PC-3 (cell line): ENCODE results near the gene KRTAP9-7. TPM values are rescaled to one million over a fixed set of nuclear protein-coding genes. Genes with fewer than 3 reads are reported as not detected.

ENCODE experiments used
- ATAC-seq: fragments of 200-7000 bp; cut with Tn5 transposase; 2 replicates; pipeline ENCODE4 v1.9.1; 2020; ENCODE audit warnings: mild to moderate bottlenecking, moderate library complexity
- BruUV-seq: library from RNA; stranded (reverse); fragments of 400-500 nt; replicated peaks from 2 replicates; lab custom pipeline; 2021; lab: Mats Ljungman, UMichigan
- CTCF ChIA-PET: fragments of 300-600 bp; sonication (Branson Sonifier 250); formaldehyde crosslinking; loops from one replicate; lab custom pipeline; 2022; ENCODE audit warnings: antibody characterized with exemption; lab: Charles Lee
- POLR2A ChIA-PET: fragments of 300-600 bp; sonication (Branson Sonifier 250); formaldehyde crosslinking; loops from one replicate; lab custom pipeline; 2022; ENCODE audit warnings: antibody characterized with exemption; ENCODE audit not compliant: unreplicated experiment; lab: Charles Lee
- DNase-seq: peaks from one replicate; pipeline ENCODE4 v3.0.0-alpha.2; 2015
- H2AFZ ChIP-seq: fragments of 300-600 bp; sonication (generic); 2 replicates; pipeline ENCODE4 v1.6.0; 2016; ENCODE audit warnings: antibody characterized with exemption, low read length
- H3F3A ChIP-seq: fragments of 300-600 bp; sonication (generic); one replicate; pipeline ENCODE4 v1.6.0; 2017; ENCODE audit warnings: antibody characterized with exemption, low read length, control low read depth, mild to moderate bottlenecking; ENCODE audit not compliant: unreplicated experiment
- H3K27ac ChIP-seq: fragments of 300-600 bp; sonication (generic); 2 replicates; pipeline ENCODE4 v1.5.1; 2016; ENCODE audit warnings: mild to moderate bottlenecking, low read length
- H3K27me3 ChIP-seq: fragments of 300-600 bp; sonication (generic); 2 replicates; pipeline ENCODE4 v1.6.1; 2016; ENCODE audit warnings: low read length, mixed read lengths
- H3K36me3 ChIP-seq: fragments of 300-600 bp; sonication (generic); 2 replicates; pipeline ENCODE4 v1.6.1; 2016; ENCODE audit warnings: low read depth, mixed run types, low read length, mixed read lengths
- H3K4me1 ChIP-seq: fragments of 300-600 bp; sonication (generic); 2 replicates; pipeline ENCODE4 v1.5.1; 2016; ENCODE audit warnings: low read length; ENCODE audit not compliant: insufficient read depth
- H3K4me2 ChIP-seq: fragments of 300-600 bp; sonication (generic); 2 replicates; pipeline ENCODE4 v1.6.0; 2016; ENCODE audit warnings: low read length
- H3K4me3 ChIP-seq: fragments of 300-600 bp; sonication (generic); 2 replicates; pipeline ENCODE4 v1.5.1; 2016; ENCODE audit warnings: mild to moderate bottlenecking, low read length, mixed read lengths
- H3K79me2 ChIP-seq: fragments of 300-600 bp; sonication (generic); 2 replicates; pipeline ENCODE4 v1.6.1; 2017; ENCODE audit warnings: low read length, mixed read lengths
- H3K9ac ChIP-seq: fragments of 300-600 bp; sonication (generic); 2 replicates; pipeline ENCODE4 v1.6.0; 2016; ENCODE audit warnings: mild to moderate bottlenecking, low read length
- H3K9me2 ChIP-seq: fragments of 300-600 bp; sonication (generic); replicated peaks from 2 replicates; pipeline ENCODE4 v1.6.1; 2016; ENCODE audit warnings: mixed run types, low read length, mixed read lengths
- H3K9me3 ChIP-seq: fragments of 300-600 bp; sonication (generic); 2 replicates; pipeline ENCODE4 v1.6.1; 2016; ENCODE audit warnings: low read length, mixed read lengths
- H4K20me1 ChIP-seq: fragments of 300-600 bp; sonication (generic); 2 replicates; pipeline ENCODE4 v1.6.1; 2016; ENCODE audit warnings: low read length, mixed read lengths
- EZH2 ChIP-seq: fragments of 300-600 bp; sonication (generic); IDR thresholded peaks from one replicate; pipeline ENCODE4 v1.6.1; 2017; ENCODE audit warnings: antibody characterized with exemption, mild to moderate bottlenecking, low read length; ENCODE audit not compliant: unreplicated experiment
- EZH2phosphoT487 ChIP-seq: fragments of 300-600 bp; sonication (generic); IDR thresholded peaks from 2 replicates; pipeline ENCODE4 v1.6.1; 2018; ENCODE audit warnings: mild to moderate bottlenecking, antibody characterized with exemption, low read length, borderline replicate concordance
- intact Hi-C: fragments of 100-400 bp; cut with micrococcal nuclease; formaldehyde crosslinking; loops from 2 replicates; pipeline ENCODE4 v1.9.0; 2023
- total RNA-seq: library from RNA; depleted of rRNA; stranded (reverse); fragments of >200 nt; gene quantifications from 2 replicates; pipeline ENCODE4 v1.2.3, GENCODE V29; 2014
- TF ChIP-seq, protein P1 (sequence below): fragments of 300-600 bp; sonication (generic); conservative IDR thresholded peaks from 2 replicates; pipeline ENCODE4 v1.5.1; 2017; ENCODE audit warnings: antibody characterized with exemption, low read depth, mild to moderate bottlenecking, low read length

KRTAP9-7 gene
- total RNA-seq, 1 experiment from 2014 or later = not detected

GRCh38 chr17:41256291-41256685 lies 19.2 kb upstream of the KRTAP9-7 start:
- Histone ChIP-seq H3K27me3 (no peaks in the 10 kb centered on the region), H3K4me2 (no peak overlapping the region), H3K9ac (no peak overlapping the region), H3K36me3 (no peaks in the 10 kb centered on the region), H4K20me1 (no peaks in the 10 kb centered on the region), H2AFZ (no peak overlapping the region), H3K9me2 (no peaks in the 10 kb centered on the region), H3K79me2 (no peaks in the 10 kb centered on the region), H3K4me3 (no peak overlapping the region), H3F3A (no peaks in the 10 kb centered on the region), H3K4me1 (no peaks in the 10 kb centered on the region), H3K9me3 (no peaks in the 10 kb centered on the region), H3K27ac (no peak overlapping the region)
- no peak for ATAC-seq
- intact Hi-C loops = no loop called here
- TF ChIP-seq, protein P1, sequence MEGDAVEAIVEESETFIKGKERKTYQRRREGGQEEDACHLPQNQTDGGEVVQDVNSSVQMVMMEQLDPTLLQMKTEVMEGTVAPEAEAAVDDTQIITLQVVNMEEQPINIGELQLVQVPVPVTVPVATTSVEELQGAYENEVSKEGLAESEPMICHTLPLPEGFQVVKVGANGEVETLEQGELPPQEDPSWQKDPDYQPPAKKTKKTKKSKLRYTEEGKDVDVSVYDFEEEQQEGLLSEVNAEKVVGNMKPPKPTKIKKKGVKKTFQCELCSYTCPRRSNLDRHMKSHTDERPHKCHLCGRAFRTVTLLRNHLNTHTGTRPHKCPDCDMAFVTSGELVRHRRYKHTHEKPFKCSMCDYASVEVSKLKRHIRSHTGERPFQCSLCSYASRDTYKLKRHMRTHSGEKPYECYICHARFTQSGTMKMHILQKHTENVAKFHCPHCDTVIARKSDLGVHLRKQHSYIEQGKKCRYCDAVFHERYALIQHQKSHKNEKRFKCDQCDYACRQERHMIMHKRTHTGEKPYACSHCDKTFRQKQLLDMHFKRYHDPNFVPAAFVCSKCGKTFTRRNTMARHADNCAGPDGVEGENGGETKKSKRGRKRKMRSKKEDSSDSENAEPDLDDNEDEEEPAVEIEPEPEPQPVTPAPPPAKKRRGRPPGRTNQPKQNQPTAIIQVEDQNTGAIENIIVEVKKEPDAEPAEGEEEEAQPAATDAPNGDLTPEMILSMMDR = no peak
- TF ChIP-seq EZH2phosphoT487 (no peak), EZH2 (no peak)
- BruUV-seq = no TSS peak
- POLR2A ChIA-PET = no interaction called here
- no peak for DNase-seq
- CTCF ChIA-PET = no interaction called here

GRCh38 chr17:41258406-41258805 lies 17.1 kb upstream of the KRTAP9-7 start:
- TF ChIP-seq EZH2 (no peak), EZH2phosphoT487 (no peak)
- TF ChIP-seq, protein P1 = no peak
- DNase-seq (no peak), ATAC-seq (no peak)
- ChIA-PET CTCF (no interaction called here), POLR2A (no interaction called here)
- Histone ChIP-seq H3K9me3 (no peaks in the 10 kb centered on the region), H3K9ac (no peak overlapping the region), H3K79me2 (no peaks in the 10 kb centered on the region), H2AFZ (no peak overlapping the region), H3K9me2 (no peaks in the 10 kb centered on the region), H3K36me3 (no peaks in the 10 kb centered on the region), H3K4me2 (no peak overlapping the region), H3F3A (no peaks in the 10 kb centered on the region), H3K4me3 (no peak overlapping the region), H3K27me3 (no peaks in the 10 kb centered on the region), H4K20me1 (no peaks in the 10 kb centered on the region), H3K4me1 (no peaks in the 10 kb centered on the region), H3K27ac (no peak overlapping the region)
- intact Hi-C loops = no loop called here
- BruUV-seq = no TSS peak

GRCh38 chr17:41263212-41263611 lies 12.3 kb upstream of the KRTAP9-7 start:
- ATAC-seq (no peak), DNase-seq (no peak)
- Histone ChIP-seq H3K79me2 (no peaks in the 10 kb centered on the region), H3K36me3 (no peaks in the 10 kb centered on the region), H3K9me2 (no peaks in the 10 kb centered on the region), H3K9me3 (no peaks in the 10 kb centered on the region), H3K4me1 (no peaks in the 10 kb centered on the region), H3K27ac (no peak overlapping the region), H3K4me3 (no peak overlapping the region), H2AFZ (no peak overlapping the region), H3K27me3 (no peaks in the 10 kb centered on the region), H3K9ac (no peak overlapping the region), H3F3A (no peaks in the 10 kb centered on the region), H3K4me2 (no peak overlapping the region), H4K20me1 (no peaks in the 10 kb centered on the region)
- BruUV-seq = no TSS peak
- intact Hi-C loops = no loop called here
- ChIA-PET POLR2A (no interaction called here), CTCF (no interaction called here)
- no peak for TF ChIP-seq EZH2
- TF ChIP-seq EZH2phosphoT487 = no peak
- TF ChIP-seq, protein P1 = no peak
